Brain microvascular endothelial cell (primary cell): ENCODE results near the gene P2RY2.

Experiments used
- DNase-seq: peaks from one replicate; pipeline ENCODE4 v3.0.0-alpha.2; 2020
- H3K27ac ChIP-seq: fragments of 250-450 bp; sonication (Bioruptor Pico); 2 replicates; pipeline ENCODE4 v1.5.1; 2020; ENCODE audit warnings: mild to moderate bottlenecking, moderate library complexity
- H3K27me3 ChIP-seq: fragments of 250-450 bp; sonication (Bioruptor Pico); replicated peaks from 2 replicates; pipeline ENCODE4 v1.5.1; 2020; ENCODE audit warnings: mild to moderate bottlenecking
- H3K36me3 ChIP-seq: fragments of 250-450 bp; sonication (Bioruptor Pico); replicated peaks from 2 replicates; pipeline ENCODE4 v1.5.1; 2020; ENCODE audit warnings: mild to moderate bottlenecking
- H3K4me3 ChIP-seq: 2 replicates; pipeline ENCODE4 v1.5.1; 2011; ENCODE audit warnings: low read depth, mild to moderate bottlenecking, control low read depth, low read length, moderate library complexity
- in situ Hi-C: cut with HindIII; loops from 2 replicates; pipeline ENCODE4 v1.10.0; 2017; ENCODE audit warnings: low sequenced_read_pairs, low pct_ligation_motif_present
- TF ChIP-seq, protein P1 (sequence below): IDR thresholded peaks from 2 replicates; pipeline ENCODE4 v1.5.1; 2011; ENCODE audit warnings: low read depth, mild to moderate bottlenecking, moderate library complexity, low read length, control low read depth, inconsistent platforms; ENCODE audit errors: missing control alignments

P2RY2 gene

DNA sequence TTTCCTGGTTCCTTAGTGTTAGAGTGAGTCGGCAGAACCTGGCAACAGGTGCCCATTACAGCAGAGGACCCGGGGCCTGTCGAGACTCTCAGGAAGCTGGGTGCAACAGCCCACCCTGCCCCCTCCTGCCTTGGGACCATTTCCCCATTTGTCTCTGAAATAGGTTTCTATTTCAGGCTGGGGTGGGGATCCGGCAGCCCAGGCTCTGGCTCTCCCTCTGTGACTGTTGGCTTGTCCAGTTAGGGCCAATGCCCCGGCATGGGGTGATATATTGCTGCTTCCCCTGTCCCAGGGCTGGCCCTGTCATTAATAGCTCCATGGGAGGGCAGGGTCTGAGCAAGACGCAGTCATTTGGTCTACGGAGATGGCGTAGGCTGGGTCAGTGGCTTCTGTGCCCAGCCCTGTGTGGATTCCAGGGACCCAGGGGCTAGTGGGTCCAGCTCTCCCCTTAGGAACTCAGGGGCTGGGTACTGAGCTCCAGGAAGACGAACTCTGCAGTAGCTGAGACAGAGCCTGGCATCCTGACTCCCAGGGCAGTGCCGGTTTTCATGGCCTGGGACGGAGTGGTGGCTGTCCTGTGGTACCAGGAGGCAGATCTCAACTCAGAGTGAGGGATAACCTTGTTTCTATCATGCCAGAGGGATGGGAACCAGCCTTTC, 56.8 kb downstream of the P2RY2 start:
- no peaks in the 10 kb centered on the region for H3K36me3 ChIP-seq
- in situ Hi-C loops = no loop called here
- TF ChIP-seq, protein P1, sequence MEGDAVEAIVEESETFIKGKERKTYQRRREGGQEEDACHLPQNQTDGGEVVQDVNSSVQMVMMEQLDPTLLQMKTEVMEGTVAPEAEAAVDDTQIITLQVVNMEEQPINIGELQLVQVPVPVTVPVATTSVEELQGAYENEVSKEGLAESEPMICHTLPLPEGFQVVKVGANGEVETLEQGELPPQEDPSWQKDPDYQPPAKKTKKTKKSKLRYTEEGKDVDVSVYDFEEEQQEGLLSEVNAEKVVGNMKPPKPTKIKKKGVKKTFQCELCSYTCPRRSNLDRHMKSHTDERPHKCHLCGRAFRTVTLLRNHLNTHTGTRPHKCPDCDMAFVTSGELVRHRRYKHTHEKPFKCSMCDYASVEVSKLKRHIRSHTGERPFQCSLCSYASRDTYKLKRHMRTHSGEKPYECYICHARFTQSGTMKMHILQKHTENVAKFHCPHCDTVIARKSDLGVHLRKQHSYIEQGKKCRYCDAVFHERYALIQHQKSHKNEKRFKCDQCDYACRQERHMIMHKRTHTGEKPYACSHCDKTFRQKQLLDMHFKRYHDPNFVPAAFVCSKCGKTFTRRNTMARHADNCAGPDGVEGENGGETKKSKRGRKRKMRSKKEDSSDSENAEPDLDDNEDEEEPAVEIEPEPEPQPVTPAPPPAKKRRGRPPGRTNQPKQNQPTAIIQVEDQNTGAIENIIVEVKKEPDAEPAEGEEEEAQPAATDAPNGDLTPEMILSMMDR = no peak
- H3K27ac ChIP-seq = no peak overlapping the region
- H3K4me3 ChIP-seq = no peak overlapping the region
- no peaks in the 10 kb centered on the region for H3K27me3 ChIP-seq
- DNase-seq = no peak

DNA sequence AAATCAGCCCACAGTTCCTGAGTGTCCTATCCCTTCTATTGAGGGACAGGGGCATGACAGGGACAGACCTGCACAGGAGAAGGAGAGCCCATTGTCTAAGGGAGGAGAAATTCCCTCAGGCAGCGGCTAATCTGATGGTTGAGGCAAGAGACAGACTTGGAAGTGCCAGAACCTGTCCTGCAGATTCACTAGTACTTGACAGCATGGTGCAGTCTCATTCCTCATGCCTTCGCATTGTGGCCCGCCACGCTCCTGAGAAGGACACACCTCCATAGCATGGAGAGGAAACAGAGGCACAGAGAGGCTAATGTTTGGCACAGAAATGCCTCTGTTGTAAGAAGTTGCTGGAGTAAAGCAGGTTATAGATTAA, 57.3 kb downstream of the P2RY2 start:
- H3K4me3 ChIP-seq = no peak overlapping the region
- H3K27me3 ChIP-seq = no peaks in the 10 kb centered on the region
- TF ChIP-seq, protein P1 = no peak
- in situ Hi-C loops = no loop called here
- H3K36me3 ChIP-seq = no peaks in the 10 kb centered on the region
- H3K27ac ChIP-seq = no peak overlapping the region
- no peak for DNase-seq

DNA sequence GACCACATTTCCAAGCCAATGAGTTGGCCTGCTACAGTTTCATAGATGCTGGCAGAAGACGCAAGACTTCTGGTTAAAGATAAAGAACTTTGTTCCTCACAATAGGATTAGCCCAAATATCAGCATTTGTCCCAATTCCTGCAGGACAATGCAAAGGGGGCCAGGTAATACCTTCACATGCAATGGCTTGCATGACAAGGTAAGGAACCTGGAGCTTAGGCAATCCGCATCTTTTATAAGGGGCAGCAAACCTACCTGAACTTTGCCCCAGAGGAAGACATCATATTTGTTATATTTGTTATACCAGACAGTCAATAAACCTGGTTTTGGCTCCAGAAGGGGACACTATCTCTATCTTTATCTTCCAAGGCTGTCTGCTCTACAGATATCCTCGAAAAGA, 59.4 kb downstream of the P2RY2 start:
- TF ChIP-seq, protein P1 = no peak
- Histone ChIP-seq H3K27me3 (no peaks in the 10 kb centered on the region), H3K4me3 (no peak overlapping the region), H3K36me3 (no peaks in the 10 kb centered on the region), H3K27ac (no peak overlapping the region)
- no peak for DNase-seq
- in situ Hi-C loops = no loop called here

DNA sequence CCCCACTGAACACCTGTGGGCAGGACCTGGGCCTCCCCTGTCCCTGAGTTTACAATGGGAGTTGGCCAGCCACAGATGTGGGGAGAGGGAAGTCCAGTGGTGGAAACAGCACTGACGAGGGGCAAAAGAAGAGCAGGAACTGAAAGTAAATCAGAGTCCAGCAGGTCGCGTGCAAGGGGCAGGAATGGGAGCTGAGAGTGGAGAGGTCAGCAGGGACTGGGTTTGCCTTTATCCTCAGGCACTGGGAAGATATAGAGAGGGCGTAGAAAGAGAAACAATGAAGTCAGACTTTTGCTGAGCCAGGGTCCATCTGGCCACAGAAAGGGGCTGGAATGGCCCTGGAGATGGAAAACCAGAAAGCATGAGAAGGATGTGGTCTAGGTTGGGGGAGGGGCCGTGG, 62.5 kb downstream of the P2RY2 start:
- Histone ChIP-seq H3K36me3 (no peaks in the 10 kb centered on the region), H3K4me3 (no peak overlapping the region), H3K27ac (no peak overlapping the region), H3K27me3 (no peaks in the 10 kb centered on the region)
- DNase-seq = no peak
- in situ Hi-C loops = no loop called here
- TF ChIP-seq, protein P1 = no peak

DNA sequence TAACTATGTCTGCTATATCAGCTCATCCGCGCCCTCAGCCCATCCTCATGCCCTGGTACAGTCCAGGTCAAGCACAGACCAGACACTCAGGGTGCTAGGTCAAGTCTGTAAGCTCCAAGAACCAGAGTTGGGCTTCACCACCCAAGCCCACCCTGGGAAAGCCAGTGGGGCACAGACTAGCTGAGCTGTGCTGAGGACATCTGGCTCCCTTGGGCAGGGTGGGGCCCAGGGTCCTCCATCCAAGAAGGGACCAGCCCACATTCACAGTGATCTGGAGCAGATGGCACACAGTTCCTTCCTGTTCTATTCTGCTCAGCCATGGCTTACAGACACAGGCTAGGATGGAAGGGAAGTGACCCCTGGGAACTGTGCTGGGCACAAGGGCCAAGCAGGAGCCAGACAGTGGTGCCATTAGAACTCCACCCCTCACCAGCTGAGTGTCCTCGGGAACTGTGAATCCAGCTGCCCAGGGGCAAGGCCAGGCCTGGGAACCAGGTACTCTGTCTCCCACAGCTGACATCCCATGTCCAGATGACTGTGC, 63.2 kb downstream of the P2RY2 start:
- DNase-seq = no peak
- Histone ChIP-seq H3K27me3 (no peaks in the 10 kb centered on the region), H3K4me3 (no peak overlapping the region), H3K36me3 (no peaks in the 10 kb centered on the region), H3K27ac (no peak overlapping the region)
- in situ Hi-C loops = no loop called here
- TF ChIP-seq, protein P1 = no peak
